ENCODE measurements around the gene HOMEZ. TPM values are rescaled to one million over a fixed set of nuclear protein-coding genes. Genes with fewer than 3 reads are reported as not detected.
"Not testable (repeated sequence)": the region's sequence is repeated elsewhere in the genome, so short reads cannot be mapped to it uniquely, and the experiment has no call there.

HOMEZ gene
- total and polyA plus RNA-seq, 10 of the 15 experiments (the other 5 are each of a cell fraction or from before 2014, with no cell fraction given) = 2.6 to 19.3 (median 13.0) TPM

DNA sequence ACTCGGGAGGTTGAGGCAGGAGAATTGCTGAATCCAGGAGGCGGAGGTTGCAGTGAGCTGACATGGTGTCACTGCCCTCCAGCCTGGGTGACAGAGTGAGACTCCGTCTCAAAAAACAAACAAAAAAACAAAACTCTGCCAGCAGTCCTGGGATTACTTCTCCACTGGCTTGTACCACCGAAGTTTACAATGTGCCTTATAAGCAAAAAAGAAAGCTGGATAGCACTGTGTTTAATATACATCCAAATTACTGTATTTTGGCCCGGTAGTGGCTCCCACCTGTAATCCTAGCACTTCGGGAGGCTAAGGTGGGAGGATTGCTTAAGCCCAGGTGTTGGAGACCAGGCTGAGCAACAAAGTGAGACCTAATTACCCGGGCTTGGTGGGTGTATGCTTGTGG is 16.7 kb downstream of the HOMEZ start:
- no peak for ATAC-seq
- no peak for FAIRE-seq
- intact Hi-C loops (cut with micrococcal nuclease; ENCODE audit: unreplicated experiment) = no loop called here
- H3K4me3 ChIP-seq = no peak overlapping the region
- H3K79me2 ChIP-seq (ENCODE audit: control insufficient read depth, insufficient read depth, low read length) = no peaks in the 10 kb centered on the region
- H3K4me1 ChIP-seq (ENCODE audit: control insufficient read depth, insufficient read depth, low read length) = no peaks in the 10 kb centered on the region
- H3K27me3 ChIP-seq (replicated peaks in 1 of 2; ENCODE audit: control insufficient read depth in 2 of 2, insufficient read depth in 2 of 2, low read length in 1 of 2) = no peaks in the 10 kb centered on the region
- H3K9ac ChIP-seq (ENCODE audit: control insufficient read depth, insufficient read depth, low read length) = no peak overlapping the region
- no peaks in the 10 kb centered on the region for H4K20me1 ChIP-seq (ENCODE audit: control insufficient read depth, insufficient read depth)
- no TSS peak for BruUV-seq (replicated peaks)
- POLR2A ChIA-PET = no interaction called here
- no peaks in the 10 kb centered on the region for H3K36me3 ChIP-seq (ENCODE audit: control insufficient read depth in 2 of 2, insufficient read depth in 2 of 2, low read length in 1 of 2)
- RAD21 ChIA-PET (ENCODE audit: unreplicated experiment) = interaction anchor here (0.8 to 2.6 kb wide), 4 partner anchors 27 to 199 kb away, joined by 3 to 10 read pairs (median 6); no protein-coding TSS in a partner anchor
- H3K4me2 ChIP-seq (ENCODE audit: control insufficient read depth, insufficient read depth) = no peak overlapping the region
- no peak for DNase-seq (ENCODE audit: low read depth, low spot score)
- no peaks in the 10 kb centered on the region for H3K9me3 ChIP-seq (replicated peaks; ENCODE audit: control insufficient read depth, insufficient read depth, low read length)
- H2AFZ ChIP-seq (ENCODE audit: control insufficient read depth, low read depth, low read length) = no peak overlapping the region
- 92% methylated on average over 7 of the region's 7 CpGs for WGBS (ENCODE audit: insufficient coverage, insufficient replicate concordance, low lambda C conversion rate, missing lambda C conversion rate)
- TF ChIP-seq CHD1 (IDR thresholded peaks at IDR 0.05; ENCODE audit: low read depth, low read length) (no peak), IRF4 (IDR thresholded peaks at IDR 0.05; ENCODE audit: low read depth, low read length) (no peak), SMAD5 (IDR thresholded peaks at IDR 0.05; ENCODE audit: low read depth) (no peak), YBX1 (IDR thresholded peaks at IDR 0.05) (no peak), TAF1 (IDR thresholded peaks at IDR 0.05; ENCODE audit: borderline replicate concordance, low read depth, low read length) (no peak), SPI1 (IDR thresholded peaks at IDR 0.05; ENCODE audit: borderline replicate concordance, insufficient read depth, low read depth, low read length) (no peak)
- TF ChIP-seq, protein P1, sequence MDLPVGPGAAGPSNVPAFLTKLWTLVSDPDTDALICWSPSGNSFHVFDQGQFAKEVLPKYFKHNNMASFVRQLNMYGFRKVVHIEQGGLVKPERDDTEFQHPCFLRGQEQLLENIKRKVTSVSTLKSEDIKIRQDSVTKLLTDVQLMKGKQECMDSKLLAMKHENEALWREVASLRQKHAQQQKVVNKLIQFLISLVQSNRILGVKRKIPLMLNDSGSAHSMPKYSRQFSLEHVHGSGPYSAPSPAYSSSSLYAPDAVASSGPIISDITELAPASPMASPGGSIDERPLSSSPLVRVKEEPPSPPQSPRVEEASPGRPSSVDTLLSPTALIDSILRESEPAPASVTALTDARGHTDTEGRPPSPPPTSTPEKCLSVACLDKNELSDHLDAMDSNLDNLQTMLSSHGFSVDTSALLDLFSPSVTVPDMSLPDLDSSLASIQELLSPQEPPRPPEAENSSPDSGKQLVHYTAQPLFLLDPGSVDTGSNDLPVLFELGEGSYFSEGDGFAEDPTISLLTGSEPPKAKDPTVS (IDR thresholded peaks at IDR 0.05; ENCODE audit: low read depth, low read length) = no peak
- TF ChIP-seq, protein P2, sequence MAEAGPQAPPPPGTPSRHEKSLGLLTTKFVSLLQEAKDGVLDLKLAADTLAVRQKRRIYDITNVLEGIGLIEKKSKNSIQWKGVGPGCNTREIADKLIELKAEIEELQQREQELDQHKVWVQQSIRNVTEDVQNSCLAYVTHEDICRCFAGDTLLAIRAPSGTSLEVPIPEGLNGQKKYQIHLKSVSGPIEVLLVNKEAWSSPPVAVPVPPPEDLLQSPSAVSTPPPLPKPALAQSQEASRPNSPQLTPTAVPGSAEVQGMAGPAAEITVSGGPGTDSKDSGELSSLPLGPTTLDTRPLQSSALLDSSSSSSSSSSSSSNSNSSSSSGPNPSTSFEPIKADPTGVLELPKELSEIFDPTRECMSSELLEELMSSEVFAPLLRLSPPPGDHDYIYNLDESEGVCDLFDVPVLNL (IDR thresholded peaks at IDR 0.05; ENCODE audit: low read depth, low read length) = no peak
- TF ChIP-seq, protein P3, sequence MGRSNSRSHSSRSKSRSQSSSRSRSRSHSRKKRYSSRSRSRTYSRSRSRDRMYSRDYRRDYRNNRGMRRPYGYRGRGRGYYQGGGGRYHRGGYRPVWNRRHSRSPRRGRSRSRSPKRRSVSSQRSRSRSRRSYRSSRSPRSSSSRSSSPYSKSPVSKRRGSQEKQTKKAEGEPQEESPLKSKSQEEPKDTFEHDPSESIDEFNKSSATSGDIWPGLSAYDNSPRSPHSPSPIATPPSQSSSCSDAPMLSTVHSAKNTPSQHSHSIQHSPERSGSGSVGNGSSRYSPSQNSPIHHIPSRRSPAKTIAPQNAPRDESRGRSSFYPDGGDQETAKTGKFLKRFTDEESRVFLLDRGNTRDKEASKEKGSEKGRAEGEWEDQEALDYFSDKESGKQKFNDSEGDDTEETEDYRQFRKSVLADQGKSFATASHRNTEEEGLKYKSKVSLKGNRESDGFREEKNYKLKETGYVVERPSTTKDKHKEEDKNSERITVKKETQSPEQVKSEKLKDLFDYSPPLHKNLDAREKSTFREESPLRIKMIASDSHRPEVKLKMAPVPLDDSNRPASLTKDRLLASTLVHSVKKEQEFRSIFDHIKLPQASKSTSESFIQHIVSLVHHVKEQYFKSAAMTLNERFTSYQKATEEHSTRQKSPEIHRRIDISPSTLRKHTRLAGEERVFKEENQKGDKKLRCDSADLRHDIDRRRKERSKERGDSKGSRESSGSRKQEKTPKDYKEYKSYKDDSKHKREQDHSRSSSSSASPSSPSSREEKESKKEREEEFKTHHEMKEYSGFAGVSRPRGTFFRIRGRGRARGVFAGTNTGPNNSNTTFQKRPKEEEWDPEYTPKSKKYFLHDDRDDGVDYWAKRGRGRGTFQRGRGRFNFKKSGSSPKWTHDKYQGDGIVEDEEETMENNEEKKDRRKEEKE (IDR thresholded peaks at IDR 0.05) = no peak
- CTCF ChIA-PET = interaction anchor here (4.9 to 6.0 kb wide), 2 partner anchors 27 to 109 kb away, joined by 35 to 52 read pairs; partner anchors contain the start of gene CMTM5
- in situ Hi-C loops (cut with MboI) = no loop called here
- no peak overlapping the region for H3K27ac ChIP-seq (ENCODE audit: control insufficient read depth, insufficient read depth)
- SMC1A ChIA-PET (ENCODE audit: uncharacterized antibody, unreplicated experiment) = no interaction called here

DNA sequence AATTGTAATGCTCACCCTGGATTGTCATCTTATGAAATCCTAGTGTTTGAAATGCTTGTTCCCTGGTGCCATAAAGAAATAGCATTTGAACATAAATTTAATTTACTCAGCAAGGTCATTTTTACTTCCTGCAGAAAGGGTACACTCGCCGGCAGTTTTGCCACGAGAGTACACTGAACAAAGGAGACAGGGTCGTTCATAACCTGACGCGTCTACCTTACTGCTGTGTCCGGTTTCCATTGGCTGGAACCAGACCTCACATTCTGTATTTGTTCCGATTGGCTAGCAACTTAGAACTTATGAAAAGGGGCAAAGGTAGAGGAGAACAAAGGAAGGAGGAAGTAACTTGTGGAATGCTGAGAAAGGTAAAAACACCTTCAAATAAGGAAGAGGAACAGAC is 25.1 kb downstream of the HOMEZ start:
- 72% methylated on average over 8 of the region's 8 CpGs for WGBS (ENCODE audit: insufficient coverage, insufficient replicate concordance, low lambda C conversion rate, missing lambda C conversion rate)
- not testable (repeated sequence) for ATAC-seq

More for the DNA sequence above, 25.1 kb downstream of the HOMEZ start:
- FAIRE-seq; H4K20me1 ChIP-seq (ENCODE audit: control insufficient read depth, insufficient read depth); H3K4me3 ChIP-seq; H3K4me2 ChIP-seq (ENCODE audit: control insufficient read depth, insufficient read depth); H3K79me2 ChIP-seq (ENCODE audit: control insufficient read depth, insufficient read depth, low read length); H3K9ac ChIP-seq (ENCODE audit: control insufficient read depth, insufficient read depth, low read length); POLR2A ChIA-PET; BruUV-seq (replicated peaks); H3K27ac ChIP-seq (ENCODE audit: control insufficient read depth, insufficient read depth); intact Hi-C loops (cut with micrococcal nuclease; ENCODE audit: unreplicated experiment); H2AFZ ChIP-seq (ENCODE audit: control insufficient read depth, low read depth, low read length); DNase-seq (ENCODE audit: low read depth, low spot score); H3K27me3 ChIP-seq (replicated peaks in 1 of 2; ENCODE audit: control insufficient read depth in 2 of 2, insufficient read depth in 2 of 2, low read length in 1 of 2); H3K36me3 ChIP-seq (ENCODE audit: control insufficient read depth in 2 of 2, insufficient read depth in 2 of 2, low read length in 1 of 2); H3K9me3 ChIP-seq (replicated peaks; ENCODE audit: control insufficient read depth, insufficient read depth, low read length); RAD21 ChIA-PET (ENCODE audit: unreplicated experiment); H3K4me1 ChIP-seq (ENCODE audit: control insufficient read depth, insufficient read depth, low read length): not testable (repeated sequence)
- ChIA-PET SMC1A (ENCODE audit: uncharacterized antibody, unreplicated experiment) (interaction anchor here (1.1 to 1.2 kb wide), 2 partner anchors 10 to 34 kb away, joined by 3 read pairs; no protein-coding TSS in a partner anchor), CTCF (interaction anchor here (0.9 to 1.1 kb wide), 2 partner anchors 17 to 119 kb away, joined by 3 read pairs; no protein-coding TSS in a partner anchor)
- in situ Hi-C loops (cut with MboI) = loop anchor here (5.0 kb wide), 1 partner anchor 121 kb away; no protein-coding TSS in a partner anchor

Data from GM12878 (cell line).